Measurements from ENCODE around the gene HSPBAP1. TPM values are rescaled to one million over a fixed set of nuclear protein-coding genes. Genes with fewer than 3 reads are reported as not detected.
A peak's percentile ranks its signal among the peaks of the same experiment; 100 is the strongest.

The HSPBAP1 gene, protein sequence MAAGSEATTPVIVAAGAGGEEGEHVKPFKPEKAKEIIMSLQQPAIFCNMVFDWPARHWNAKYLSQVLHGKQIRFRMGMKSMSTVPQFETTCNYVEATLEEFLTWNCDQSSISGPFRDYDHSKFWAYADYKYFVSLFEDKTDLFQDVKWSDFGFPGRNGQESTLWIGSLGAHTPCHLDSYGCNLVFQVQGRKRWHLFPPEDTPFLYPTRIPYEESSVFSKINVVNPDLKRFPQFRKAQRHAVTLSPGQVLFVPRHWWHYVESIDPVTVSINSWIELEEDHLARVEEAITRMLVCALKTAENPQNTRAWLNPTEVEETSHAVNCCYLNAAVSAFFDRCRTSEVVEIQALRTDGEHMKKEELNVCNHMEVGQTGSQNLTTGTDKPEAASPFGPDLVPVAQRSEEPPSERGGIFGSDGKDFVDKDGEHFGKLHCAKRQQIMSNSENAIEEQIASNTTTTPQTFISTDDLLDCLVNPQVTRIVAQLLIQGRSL
- 10 to 100 TPM in 2 of 4 donors, 1 to 10 TPM in 2; 4.5 to 19.5 (median 8.1) TPM for polyA plus RNA-seq
- long read RNA-seq, donor 1 = 0 reads
- long read RNA-seq, donor 2 = 0 reads
- long read RNA-seq, donor 3 = 0 reads
- long read RNA-seq, donor 4, partial matches to known transcripts = 0 of 1 reads
- long read RNA-seq, donor 4, other reads (novel, unspliced or antisense) = 0 of 1 reads
- long read RNA-seq, donor 5 = 0 reads
- long read RNA-seq, donor 6, partial matches to known transcripts = 0 of 3 reads
- long read RNA-seq, donor 6, other reads (novel, unspliced or antisense) = 0 of 3 reads
- long read RNA-seq, donor 7 = 0 reads
- long read RNA-seq, donor 8, partial matches to known transcripts = 0 of 1 reads
- long read RNA-seq, donor 8, other reads (novel, unspliced or antisense) = 0 of 1 reads
- long read RNA-seq, donor 9, partial matches to known transcripts = 0 of 1 reads
- long read RNA-seq, donor 9, other reads (novel, unspliced or antisense) = 0 of 1 reads
- long read RNA-seq, donor 10, partial matches to known transcripts = 0 of 2 reads
- long read RNA-seq, donor 10, other reads (novel, unspliced or antisense) = 0 of 2 reads

DNA sequence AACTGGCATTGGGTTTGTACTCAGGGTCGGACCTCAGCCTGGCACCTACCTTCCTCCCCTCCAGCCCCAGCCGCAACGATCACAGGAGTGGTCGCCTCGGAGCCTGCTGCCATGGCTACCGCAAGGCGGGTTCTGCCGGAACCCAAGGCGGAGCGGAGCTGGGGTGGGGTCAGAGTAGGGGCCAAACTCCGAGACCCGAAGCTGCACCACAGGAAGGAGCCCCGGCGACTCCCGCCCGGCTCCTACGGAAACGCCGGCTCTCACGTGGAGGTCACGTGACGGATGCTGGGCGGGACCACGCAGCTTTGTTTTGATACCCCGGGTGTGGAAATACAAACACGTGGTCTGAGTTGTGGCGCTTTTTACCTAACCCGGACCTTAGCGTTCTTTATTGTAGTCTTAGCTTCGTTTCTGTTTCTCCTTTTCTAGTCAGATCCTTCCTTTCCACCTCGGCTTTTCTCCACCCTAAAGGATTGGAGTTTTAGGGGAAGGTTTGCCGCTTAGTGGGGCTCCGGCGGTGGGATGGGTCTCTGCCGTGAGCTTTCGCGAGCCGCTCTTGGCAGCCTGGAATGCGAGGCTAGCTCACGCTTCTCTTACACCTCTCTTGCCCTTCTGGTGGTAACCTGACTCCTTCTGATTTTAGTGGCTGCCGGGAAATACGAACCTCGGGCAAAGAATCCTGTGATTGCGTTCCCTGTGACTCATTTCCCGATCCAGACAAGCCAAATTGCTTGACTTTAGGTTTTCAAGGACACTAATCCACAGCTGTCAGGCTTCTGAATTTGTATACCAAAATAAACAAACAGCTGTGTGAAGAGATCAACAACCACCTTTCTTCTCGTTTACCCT lies at the start of gene HSPBAP1:
Gene HSPBAP1 (minus strand): TSS at position 264 of the 849 bp plus-strand sequence. CDS start 151 bp downstream, at position 113.
- WGBS, 3 donors = 0 to 1% (median 0%) methylated on average over 42 to 46 of the region's 46 CpGs
- H3K4me1 ChIP-seq (ENCODE audit: control insufficient read depth in 3 of 3, insufficient read depth in 2 of 3, low read depth in 1 of 3, low read length in 2 of 3) = peaks cover 0 to 11% (median 8%) of the 10 kb centered on the region in 3 donors
- FAIRE-seq = no peak
- no peaks in the 10 kb centered on the region for H3K9me3 ChIP-seq (ENCODE audit: control insufficient read depth in 2 of 2, insufficient read depth in 1 of 2, low read depth in 1 of 2, low read length in 1 of 2)
- H3K27ac ChIP-seq (ENCODE audit: low read depth in 1 of 3, low read length in 2 of 3) = peak within 1 kb of the TSS; percentile 66 to 99 (median 76)
- no peaks in the 10 kb centered on the region for H3K27me3 ChIP-seq (ENCODE audit: control insufficient read depth in 3 of 3, insufficient read depth in 3 of 3, low read length in 3 of 3)
- peak within 1 kb of the TSS; percentile 46 to 95 (median 70) for H3K4me3 ChIP-seq (ENCODE audit: low read depth in 1 of 3, low read length in 3 of 3)
- DNase-seq = peak; percentile 93 to 96
- peaks cover 0 to 1% (median 0%) of the 10 kb centered on the region in 3 donors for H3K36me3 ChIP-seq (ENCODE audit: control insufficient read depth in 3 of 3, insufficient read depth in 2 of 3, low read depth in 1 of 3, low read length in 3 of 3)

DNA sequence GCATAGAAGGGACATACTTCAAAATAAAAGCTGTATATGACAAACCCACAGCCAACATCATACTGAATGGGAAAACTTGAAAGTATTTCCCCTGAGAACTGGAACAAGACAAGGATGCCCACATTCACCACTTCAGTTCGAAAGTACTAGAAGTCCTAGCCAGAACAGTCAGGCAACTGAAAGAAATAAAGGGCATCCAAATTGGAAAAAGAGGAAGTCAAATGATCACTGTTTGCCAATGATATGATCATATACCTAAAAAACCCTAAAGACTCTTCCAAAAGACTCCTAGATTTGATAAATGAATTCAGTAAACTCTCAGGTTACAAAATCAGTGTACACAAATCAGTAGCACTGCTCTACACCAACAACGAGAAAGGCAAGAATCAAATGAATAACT lies 42.0 kb upstream of the HSPBAP1 start:
- FAIRE-seq (no peak), DNase-seq (no peak)
- no peaks in the 10 kb centered on the region for H3K4me1 ChIP-seq (ENCODE audit: control insufficient read depth in 3 of 3, insufficient read depth in 2 of 3, low read depth in 1 of 3, low read length in 2 of 3)
- H3K4me3 ChIP-seq (ENCODE audit: low read depth in 1 of 3, low read length in 3 of 3) = no peak overlapping the region
- H3K27me3 ChIP-seq (ENCODE audit: control insufficient read depth in 3 of 3, insufficient read depth in 3 of 3, low read length in 3 of 3) = no peaks in the 10 kb centered on the region
- H3K27ac ChIP-seq (ENCODE audit: low read depth in 1 of 3, low read length in 2 of 3) = no peak overlapping the region
- H3K36me3 ChIP-seq (ENCODE audit: control insufficient read depth in 3 of 3, insufficient read depth in 2 of 3, low read depth in 1 of 3, low read length in 3 of 3) = peaks cover 0 to 6% (median 0%) of the 10 kb centered on the region in 3 donors
- WGBS, 3 donors = 92 to 100% (median 100%) methylated on average over 2 of the region's 2 CpGs
- H3K9me3 ChIP-seq (ENCODE audit: control insufficient read depth in 2 of 2, insufficient read depth in 1 of 2, low read depth in 1 of 2, low read length in 1 of 2) = no peaks in the 10 kb centered on the region

DNA sequence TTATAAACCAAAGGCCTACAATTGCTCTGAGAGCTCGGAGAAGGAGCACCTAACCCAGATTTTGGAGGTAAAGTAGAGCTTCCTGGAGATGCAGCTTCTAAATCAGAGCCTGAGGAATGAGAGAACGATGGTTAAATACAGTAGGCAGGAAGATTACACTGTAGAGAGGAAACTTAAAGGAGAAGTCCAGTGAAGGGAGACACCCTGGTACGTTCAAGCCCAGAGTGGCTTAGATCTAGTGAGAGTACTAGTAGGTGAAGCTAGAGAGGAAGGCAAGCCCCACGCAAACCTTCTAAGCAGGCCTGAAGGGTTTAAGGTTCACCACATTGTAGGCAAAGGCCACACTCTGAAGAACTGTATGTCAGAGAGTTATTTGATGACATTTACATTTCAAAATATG lies 34.6 kb upstream of the HSPBAP1 start:
- Histone ChIP-seq H3K27me3 (ENCODE audit: control insufficient read depth in 3 of 3, insufficient read depth in 3 of 3, low read length in 3 of 3) (no peaks in the 10 kb centered on the region), H3K36me3 (ENCODE audit: control insufficient read depth in 3 of 3, insufficient read depth in 2 of 3, low read depth in 1 of 3, low read length in 3 of 3) (peaks cover 0 to 9% (median 4%) of the 10 kb centered on the region in 3 donors), H3K9me3 (ENCODE audit: control insufficient read depth in 2 of 2, insufficient read depth in 1 of 2, low read depth in 1 of 2, low read length in 1 of 2) (no peaks in the 10 kb centered on the region), H3K27ac (ENCODE audit: low read depth in 1 of 3, low read length in 2 of 3) (no peak overlapping the region), H3K4me1 (ENCODE audit: control insufficient read depth in 3 of 3, insufficient read depth in 2 of 3, low read depth in 1 of 3, low read length in 2 of 3) (no peaks in the 10 kb centered on the region), H3K4me3 (ENCODE audit: low read depth in 1 of 3, low read length in 3 of 3) (no peak overlapping the region)
- no peak for DNase-seq
- 94 to 96% (median 95%) methylated on average over 4 of the region's 4 CpGs for WGBS, 3 donors
- FAIRE-seq = no peak

DNA sequence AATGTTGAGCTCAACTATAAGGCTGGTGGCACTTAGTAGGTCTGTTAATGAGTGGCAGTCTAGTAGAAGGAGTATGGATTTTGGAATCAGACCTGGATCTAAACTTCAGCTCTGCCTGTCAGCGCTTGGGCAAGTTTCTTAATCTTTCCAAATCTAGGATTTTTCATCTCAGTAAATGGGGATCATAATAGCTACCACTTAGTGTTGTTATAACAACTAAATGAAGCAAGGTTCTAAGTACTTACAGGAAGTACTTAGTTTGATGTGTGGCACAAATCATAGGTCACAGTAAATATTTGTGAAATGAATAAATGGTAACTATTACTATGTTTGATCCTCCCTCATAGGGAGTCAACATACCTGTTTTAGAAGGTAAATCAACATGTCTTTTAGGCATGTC lies 32.6 kb upstream of the HSPBAP1 start:
- H3K27me3 ChIP-seq (ENCODE audit: control insufficient read depth in 3 of 3, insufficient read depth in 3 of 3, low read length in 3 of 3) = no peaks in the 10 kb centered on the region
- no peaks in the 10 kb centered on the region for H3K4me1 ChIP-seq (ENCODE audit: control insufficient read depth in 3 of 3, insufficient read depth in 2 of 3, low read depth in 1 of 3, low read length in 2 of 3)
- peaks cover 0 to 6% (median 4%) of the 10 kb centered on the region in 3 donors for H3K36me3 ChIP-seq (ENCODE audit: control insufficient read depth in 3 of 3, insufficient read depth in 2 of 3, low read depth in 1 of 3, low read length in 3 of 3)
- no peak for DNase-seq
- no peak overlapping the region for H3K4me3 ChIP-seq (ENCODE audit: low read depth in 1 of 3, low read length in 3 of 3)
- FAIRE-seq = no peak
- 95 to 100% (median 96%) methylated on average over 1 of the region's 1 CpG for WGBS, 3 donors
- no peak overlapping the region for H3K27ac ChIP-seq (ENCODE audit: low read depth in 1 of 3, low read length in 2 of 3)
- no peaks in the 10 kb centered on the region for H3K9me3 ChIP-seq (ENCODE audit: control insufficient read depth in 2 of 2, insufficient read depth in 1 of 2, low read depth in 1 of 2, low read length in 1 of 2)

DNA sequence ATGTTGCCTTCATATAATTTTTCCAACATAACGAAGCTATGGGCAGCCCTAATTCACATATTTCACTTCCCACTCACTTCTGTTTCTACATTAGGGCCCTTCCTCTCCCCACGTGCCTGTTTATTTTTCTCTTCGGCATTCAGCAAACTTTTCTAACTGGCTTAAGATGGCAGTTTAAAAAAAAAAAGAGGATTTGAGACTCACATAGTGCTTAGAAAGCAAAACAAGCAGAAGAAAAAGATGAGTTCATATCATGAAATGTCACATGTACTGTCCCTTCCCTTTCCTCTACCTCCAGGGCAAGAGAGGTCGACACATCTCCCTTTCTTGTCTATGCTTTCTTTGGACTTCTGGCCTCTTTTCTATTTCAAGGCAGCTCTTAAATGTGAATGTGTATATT lies 31.8 kb upstream of the HSPBAP1 start:
- WGBS, 3 donors = 74 to 89% (median 86%) methylated on average over 4 of the region's 4 CpGs
- DNase-seq (no peak), FAIRE-seq (no peak)
- Histone ChIP-seq H3K4me1 (ENCODE audit: control insufficient read depth in 3 of 3, insufficient read depth in 2 of 3, low read depth in 1 of 3, low read length in 2 of 3) (no peaks in the 10 kb centered on the region), H3K9me3 (ENCODE audit: control insufficient read depth in 2 of 2, insufficient read depth in 1 of 2, low read depth in 1 of 2, low read length in 1 of 2) (no peaks in the 10 kb centered on the region), H3K4me3 (ENCODE audit: low read depth in 1 of 3, low read length in 3 of 3) (no peak overlapping the region), H3K27ac (ENCODE audit: low read depth in 1 of 3, low read length in 2 of 3) (no peak overlapping the region), H3K36me3 (ENCODE audit: control insufficient read depth in 3 of 3, insufficient read depth in 2 of 3, low read depth in 1 of 3, low read length in 3 of 3) (peaks cover 0 to 9% (median 4%) of the 10 kb centered on the region in 3 donors), H3K27me3 (ENCODE audit: control insufficient read depth in 3 of 3, insufficient read depth in 3 of 3, low read length in 3 of 3) (no peaks in the 10 kb centered on the region)

DNA sequence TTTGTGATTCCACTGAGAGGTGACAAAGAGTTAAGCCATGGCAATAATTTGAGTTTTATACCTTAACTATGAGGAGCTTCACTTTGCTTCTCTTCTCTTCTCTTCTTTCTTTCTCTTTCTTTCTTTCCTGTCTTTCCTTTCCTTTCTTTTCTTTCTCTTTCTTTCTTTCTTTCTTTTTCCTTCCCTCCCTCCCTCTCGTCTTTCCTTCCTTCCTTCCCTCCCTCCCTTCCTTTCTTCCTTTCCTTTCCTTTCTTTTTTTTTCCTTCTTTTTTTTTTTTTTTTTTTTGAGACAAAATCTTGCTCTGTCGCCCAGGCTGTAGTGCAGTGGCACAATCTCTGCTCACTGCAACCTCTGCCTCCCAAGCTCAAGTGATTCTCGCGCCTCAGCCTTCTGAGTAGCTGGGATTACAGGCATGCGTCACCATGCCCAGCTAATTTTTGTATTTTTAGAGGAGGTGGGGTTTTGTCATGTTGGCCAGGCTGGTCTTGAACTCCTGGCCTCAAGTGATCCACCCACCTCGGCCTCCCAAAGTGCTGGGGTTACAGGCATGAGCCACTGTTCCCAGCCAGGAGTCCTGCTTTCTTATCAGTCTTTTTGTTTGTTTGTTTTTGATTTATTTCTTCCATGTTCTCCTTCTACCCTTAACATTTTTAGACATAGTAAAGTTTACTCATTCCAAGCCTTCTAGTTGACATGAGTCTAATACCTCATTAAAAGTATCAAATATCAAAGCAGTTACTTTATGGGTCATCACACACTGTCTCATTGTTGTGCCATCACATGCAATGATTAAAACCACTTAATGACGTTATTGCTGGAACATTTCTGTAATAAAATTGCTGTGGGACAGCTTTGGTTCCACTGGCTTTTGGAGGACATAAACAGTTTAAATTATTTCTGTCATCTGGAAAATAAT lies 31.1 kb upstream of the HSPBAP1 start:
- Histone ChIP-seq H3K4me3 (ENCODE audit: low read depth in 1 of 3, low read length in 3 of 3) (no peak overlapping the region), H3K9me3 (ENCODE audit: control insufficient read depth in 2 of 2, insufficient read depth in 1 of 2, low read depth in 1 of 2, low read length in 1 of 2) (no peaks in the 10 kb centered on the region), H3K4me1 (ENCODE audit: control insufficient read depth in 3 of 3, insufficient read depth in 2 of 3, low read depth in 1 of 3, low read length in 2 of 3) (no peaks in the 10 kb centered on the region), H3K27me3 (ENCODE audit: control insufficient read depth in 3 of 3, insufficient read depth in 3 of 3, low read length in 3 of 3) (no peaks in the 10 kb centered on the region), H3K27ac (ENCODE audit: low read depth in 1 of 3, low read length in 2 of 3) (no peak overlapping the region), H3K36me3 (ENCODE audit: control insufficient read depth in 3 of 3, insufficient read depth in 2 of 3, low read depth in 1 of 3, low read length in 3 of 3) (peaks cover 0 to 9% (median 4%) of the 10 kb centered on the region in 3 donors)
- 85 to 89% (median 88%) methylated on average over 7 of the region's 7 CpGs for WGBS, 3 donors
- DNase-seq = no peak
- FAIRE-seq = no peak

DNA sequence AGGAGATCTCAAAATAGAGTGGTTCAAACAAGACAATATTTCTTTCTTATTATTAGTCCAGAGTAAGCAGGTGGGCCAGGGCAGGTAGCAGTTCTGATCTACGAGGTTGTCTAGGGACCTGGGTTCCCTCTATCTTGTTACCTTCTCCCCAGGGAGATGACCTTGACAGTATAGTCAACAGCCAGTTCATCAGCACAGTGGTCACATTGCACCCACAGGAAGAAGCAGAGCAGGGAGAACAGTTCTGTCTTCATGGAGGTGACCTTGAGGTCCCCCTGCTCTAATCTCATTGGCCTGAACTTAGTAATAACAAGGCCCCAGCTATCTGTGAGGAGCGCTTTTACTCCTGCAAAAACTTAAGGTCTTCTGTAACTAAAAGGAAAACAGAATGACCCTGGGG lies 23.0 kb upstream of the HSPBAP1 start:
- Histone ChIP-seq H3K27me3 (ENCODE audit: control insufficient read depth in 3 of 3, insufficient read depth in 3 of 3, low read length in 3 of 3) (no peaks in the 10 kb centered on the region), H3K4me1 (ENCODE audit: control insufficient read depth in 3 of 3, insufficient read depth in 2 of 3, low read depth in 1 of 3, low read length in 2 of 3) (no peaks in the 10 kb centered on the region), H3K27ac (ENCODE audit: low read depth in 1 of 3, low read length in 2 of 3) (no peak overlapping the region), H3K36me3 (ENCODE audit: control insufficient read depth in 3 of 3, insufficient read depth in 2 of 3, low read depth in 1 of 3, low read length in 3 of 3) (peaks cover 0 to 5% (median 2%) of the 10 kb centered on the region in 3 donors), H3K4me3 (ENCODE audit: low read depth in 1 of 3, low read length in 3 of 3) (no peak overlapping the region), H3K9me3 (ENCODE audit: control insufficient read depth in 2 of 2, insufficient read depth in 1 of 2, low read depth in 1 of 2, low read length in 1 of 2) (no peaks in the 10 kb centered on the region)
- WGBS, 3 donors = 93 to 100% (median 96%) methylated on average over 2 of the region's 2 CpGs
- no peak for FAIRE-seq
- no peak for DNase-seq
